ENCODE measurements around the gene TMEM132E.

DNA sequence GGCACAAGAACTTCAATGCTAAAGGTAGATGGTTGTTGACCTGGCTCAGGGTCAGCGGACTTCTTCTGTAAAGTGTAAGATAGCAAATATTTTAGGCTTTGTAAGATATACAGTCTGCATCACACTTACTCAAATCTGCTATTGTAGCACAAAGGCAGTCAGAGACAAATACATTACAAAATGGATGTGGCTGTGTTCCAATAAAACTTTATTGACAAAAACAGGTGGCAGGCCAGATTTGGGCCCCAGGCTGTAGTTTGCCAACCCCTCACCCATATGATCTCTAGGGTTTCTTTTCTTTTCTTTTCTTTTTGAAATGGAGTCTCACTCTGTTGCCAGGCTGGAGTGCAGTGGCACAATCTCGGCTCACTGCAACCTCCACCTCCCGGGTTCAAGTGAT is 39.5 kb upstream of the TMEM132E start:
- no peak for TF ChIP-seq SMC3 (IDR thresholded peaks at IDR 0.05; ENCODE audit: low read depth, low read length)
- TF ChIP-seq, protein P1, sequence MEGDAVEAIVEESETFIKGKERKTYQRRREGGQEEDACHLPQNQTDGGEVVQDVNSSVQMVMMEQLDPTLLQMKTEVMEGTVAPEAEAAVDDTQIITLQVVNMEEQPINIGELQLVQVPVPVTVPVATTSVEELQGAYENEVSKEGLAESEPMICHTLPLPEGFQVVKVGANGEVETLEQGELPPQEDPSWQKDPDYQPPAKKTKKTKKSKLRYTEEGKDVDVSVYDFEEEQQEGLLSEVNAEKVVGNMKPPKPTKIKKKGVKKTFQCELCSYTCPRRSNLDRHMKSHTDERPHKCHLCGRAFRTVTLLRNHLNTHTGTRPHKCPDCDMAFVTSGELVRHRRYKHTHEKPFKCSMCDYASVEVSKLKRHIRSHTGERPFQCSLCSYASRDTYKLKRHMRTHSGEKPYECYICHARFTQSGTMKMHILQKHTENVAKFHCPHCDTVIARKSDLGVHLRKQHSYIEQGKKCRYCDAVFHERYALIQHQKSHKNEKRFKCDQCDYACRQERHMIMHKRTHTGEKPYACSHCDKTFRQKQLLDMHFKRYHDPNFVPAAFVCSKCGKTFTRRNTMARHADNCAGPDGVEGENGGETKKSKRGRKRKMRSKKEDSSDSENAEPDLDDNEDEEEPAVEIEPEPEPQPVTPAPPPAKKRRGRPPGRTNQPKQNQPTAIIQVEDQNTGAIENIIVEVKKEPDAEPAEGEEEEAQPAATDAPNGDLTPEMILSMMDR (conservative IDR thresholded peaks at IDR 0.05; ENCODE audit: low read depth, low read length), result no peak
- no peak for TF ChIP-seq BHLHE40 (IDR thresholded peaks at IDR 0.05; ENCODE audit: low read depth, low read length)
- TF ChIP-seq, protein P2, sequence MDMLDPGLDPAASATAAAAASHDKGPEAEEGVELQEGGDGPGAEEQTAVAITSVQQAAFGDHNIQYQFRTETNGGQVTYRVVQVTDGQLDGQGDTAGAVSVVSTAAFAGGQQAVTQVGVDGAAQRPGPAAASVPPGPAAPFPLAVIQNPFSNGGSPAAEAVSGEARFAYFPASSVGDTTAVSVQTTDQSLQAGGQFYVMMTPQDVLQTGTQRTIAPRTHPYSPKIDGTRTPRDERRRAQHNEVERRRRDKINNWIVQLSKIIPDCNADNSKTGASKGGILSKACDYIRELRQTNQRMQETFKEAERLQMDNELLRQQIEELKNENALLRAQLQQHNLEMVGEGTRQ (IDR thresholded peaks at IDR 0.05; ENCODE audit: low read depth, low read length), result no peak
- no peak for TF ChIP-seq RAD21 (IDR thresholded peaks at IDR 0.05; ENCODE audit: low read length)
- no peak for TF ChIP-seq RFX5 (IDR thresholded peaks at IDR 0.05; ENCODE audit: low read depth, low read length)
- TF ChIP-seq FOS (IDR thresholded peaks at IDR 0.05; ENCODE audit: low read depth, low read length), result no peak
- no peak for TF ChIP-seq POLR2A (IDR thresholded peaks at IDR 0.05; ENCODE audit: low read depth, low read length)
- TF ChIP-seq MXI1 (IDR thresholded peaks at IDR 0.05; ENCODE audit: borderline replicate concordance, low read depth, low read length), result no peak

All from IMR-90 (cell line).